Peyer's patch (tissue), 4 donors: ENCODE measurements around the gene KRTAP5-6.

Experiments
- POLR2A ChIP-seq, 2 donors: fragments of 450-650 bp; IDR thresholded peaks; one replicate each; pipeline ENCODE4 v1.5.1; 2017; ENCODE audit warnings: antibody characterized with exemption in 2 of 2, mild to moderate bottlenecking in 2 of 2, moderate library complexity in 2 of 2
- TF ChIP-seq, protein P1 (sequence below), 6 experiments: fragments of 450-650 bp in 4 of 6; fragments of 200-600 bp in 2 of 6; sonication (generic) in 1 of 6; IDR thresholded peaks; one replicate each; pipeline ENCODE4 v1.5.1; 2017 to 2019; ENCODE audit warnings: antibody characterized with exemption in 6 of 6, mild to moderate bottlenecking in 3 of 6, moderate library complexity in 1 of 6

DNA sequence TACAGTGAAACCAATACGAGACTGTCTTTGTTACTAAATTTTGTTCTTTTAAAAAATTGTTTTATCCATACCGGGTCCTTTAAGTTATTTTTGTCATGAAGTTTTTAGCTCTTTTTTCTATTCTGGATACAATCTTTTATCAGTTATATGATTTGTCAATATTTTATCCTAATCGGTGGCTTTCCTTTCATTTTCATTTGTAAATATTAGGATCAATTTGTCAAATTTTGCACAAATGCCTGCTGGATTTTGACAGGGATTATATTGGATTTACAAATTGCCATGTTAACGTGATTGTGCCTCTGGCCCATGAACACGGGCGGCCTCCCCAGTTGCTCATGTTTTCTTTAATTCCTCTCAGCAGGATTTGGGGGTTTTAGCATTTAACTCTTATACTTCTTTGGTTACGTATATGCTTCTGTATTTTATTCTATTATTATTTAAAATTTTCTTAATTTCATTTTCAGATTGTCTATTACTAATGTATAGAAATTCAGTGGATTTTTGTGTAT, 20.7 kb upstream of the KRTAP5-6 start:
- TF ChIP-seq POLR2A (IDR thresholded peaks at IDR 0.05): no peak
- TF ChIP-seq, protein P1, sequence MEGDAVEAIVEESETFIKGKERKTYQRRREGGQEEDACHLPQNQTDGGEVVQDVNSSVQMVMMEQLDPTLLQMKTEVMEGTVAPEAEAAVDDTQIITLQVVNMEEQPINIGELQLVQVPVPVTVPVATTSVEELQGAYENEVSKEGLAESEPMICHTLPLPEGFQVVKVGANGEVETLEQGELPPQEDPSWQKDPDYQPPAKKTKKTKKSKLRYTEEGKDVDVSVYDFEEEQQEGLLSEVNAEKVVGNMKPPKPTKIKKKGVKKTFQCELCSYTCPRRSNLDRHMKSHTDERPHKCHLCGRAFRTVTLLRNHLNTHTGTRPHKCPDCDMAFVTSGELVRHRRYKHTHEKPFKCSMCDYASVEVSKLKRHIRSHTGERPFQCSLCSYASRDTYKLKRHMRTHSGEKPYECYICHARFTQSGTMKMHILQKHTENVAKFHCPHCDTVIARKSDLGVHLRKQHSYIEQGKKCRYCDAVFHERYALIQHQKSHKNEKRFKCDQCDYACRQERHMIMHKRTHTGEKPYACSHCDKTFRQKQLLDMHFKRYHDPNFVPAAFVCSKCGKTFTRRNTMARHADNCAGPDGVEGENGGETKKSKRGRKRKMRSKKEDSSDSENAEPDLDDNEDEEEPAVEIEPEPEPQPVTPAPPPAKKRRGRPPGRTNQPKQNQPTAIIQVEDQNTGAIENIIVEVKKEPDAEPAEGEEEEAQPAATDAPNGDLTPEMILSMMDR (IDR thresholded peaks at IDR 0.05): no peak
